GOT3 (cell line): ENCODE results near the gene INPP4A.

Experiments
- DNase-seq: peaks from one replicate; lab custom pipeline; 2025; ENCODE audit warnings: mixed read lengths; lab: John Stamatoyannopoulos, UW

INPP4A gene

GRCh38 chr2:98637401-98638147 is 192.9 kb downstream of the INPP4A start:
- DNase-seq, result no peak

GRCh38 chr2:98643496-98644100 is 198.9 kb downstream of the INPP4A start:
- no peak for DNase-seq
